HEK293 (cell line): ENCODE measurements around the gene CADPS2.

ENCODE experiments used
- CTCF ChIA-PET: fragments of 350-600 bp; formaldehyde crosslinking; extraction: SDS; loops from one replicate; lab custom pipeline; 2021; ENCODE audit warnings: antibody characterized with exemption; lab: Yijun Ruan, JAX
- POLR2A ChIA-PET: fragments of 300-600 bp; formaldehyde crosslinking; extraction: SDS; loops from one replicate; lab custom pipeline; 2020; ENCODE audit warnings: antibody characterized with exemption, inconsistent platforms; lab: Yijun Ruan, JAX
- H3K27ac ChIP-seq: fragments of 200-500 bp; sonication (Bioruptor generic); 2 replicates; pipeline ENCODE4 v1.5.1; 2014; ENCODE audit warnings: low read depth, low read length, control low read depth, inconsistent platforms; ENCODE audit errors: extremely low read depth
- H3K36me3 ChIP-seq, 2 experiments: fragments of 200-500 bp in 1 of 2; sonication (Bioruptor generic) in 1 of 2; 1 replicate in 1 of 2; 2 replicates in 1 of 2; pipeline ENCODE4 v1.5.1; 2014 to 2017; ENCODE audit warnings: inconsistent platforms in 2 of 2, low read length in 2 of 2; ENCODE audit not compliant: control insufficient read depth in 2 of 2, insufficient read depth in 1 of 2
- H3K4me1 ChIP-seq: fragments of 200-500 bp; sonication (Bioruptor generic); 2 replicates; pipeline ENCODE4 v1.5.1; 2014; ENCODE audit warnings: mild to moderate bottlenecking, low read length, inconsistent platforms; ENCODE audit not compliant: control insufficient read depth, insufficient read depth
- H3K4me3 ChIP-seq: 2 replicates; pipeline ENCODE4 v1.5.1; 2011; ENCODE audit warnings: low read depth, mild to moderate bottlenecking, control low read depth, low read length, moderate library complexity
- H3K9me3 ChIP-seq: fragments of 200-500 bp; sonication (Bioruptor generic); 2 replicates; pipeline ENCODE4 v1.5.1; 2014; ENCODE audit warnings: low read depth, low read length, inconsistent platforms; ENCODE audit not compliant: control insufficient read depth, insufficient read depth
- AEBP2 ChIP-seq: fragments of 450-650 bp; formaldehyde crosslinking; IDR thresholded peaks from 2 replicates; pipeline ENCODE4 v1.5.1; 2016; ENCODE audit warnings: missing biosample characterization, missing genetic modification characterization, borderline replicate concordance
- CTCF ChIP-seq: fragments of 450-650 bp; formaldehyde crosslinking; IDR thresholded peaks from 2 replicates; pipeline ENCODE4 v1.5.1; 2016; ENCODE audit warnings: missing biosample characterization, missing genetic modification characterization
- OSR2 ChIP-seq: fragments of 450-650 bp; formaldehyde crosslinking; IDR thresholded peaks from 2 replicates; pipeline ENCODE4 v1.5.1; 2016; ENCODE audit warnings: missing biosample characterization, missing genetic modification characterization
- PBX3 ChIP-seq: sonication (generic); formaldehyde crosslinking; IDR thresholded peaks from 2 replicates; pipeline ENCODE4 v1.8.1; 2022; ENCODE audit warnings: mild to moderate bottlenecking, moderate library complexity, missing genetic modification reagents
- PRDM10 ChIP-seq: fragments of 450-650 bp; formaldehyde crosslinking; IDR thresholded peaks from 2 replicates; pipeline ENCODE4 v1.5.1; 2016; ENCODE audit warnings: missing biosample characterization, missing genetic modification characterization
- ZBTB20 ChIP-seq: fragments of 450-650 bp; formaldehyde crosslinking; IDR thresholded peaks from 2 replicates; pipeline ENCODE4 v1.5.1; 2016; ENCODE audit warnings: missing biosample characterization, missing genetic modification characterization
- ZBTB6 ChIP-seq: fragments of 450-650 bp; formaldehyde crosslinking; IDR thresholded peaks from 2 replicates; pipeline ENCODE4 v1.5.1; 2017; ENCODE audit warnings: missing biosample characterization, missing genetic modification characterization
- ZBTB8A ChIP-seq: fragments of 450-650 bp; formaldehyde crosslinking; IDR thresholded peaks from 2 replicates; pipeline ENCODE4 v1.5.1; 2016; ENCODE audit warnings: missing biosample characterization, missing genetic modification characterization
- ZFP37 ChIP-seq: fragments of 450-650 bp; formaldehyde crosslinking; IDR thresholded peaks from 2 replicates; pipeline ENCODE4 v1.5.1; 2016; ENCODE audit warnings: missing biosample characterization, missing genetic modification characterization
- ZNF10 ChIP-seq: fragments of 450-650 bp; formaldehyde crosslinking; IDR thresholded peaks from 2 replicates; pipeline ENCODE4 v1.5.1; 2017; ENCODE audit warnings: missing biosample characterization, missing genetic modification characterization
- ZNF133 ChIP-seq: fragments of 450-650 bp; formaldehyde crosslinking; IDR thresholded peaks from 2 replicates; pipeline ENCODE4 v1.5.1; 2016; ENCODE audit warnings: missing biosample characterization, missing genetic modification characterization
- ZNF140 ChIP-seq: fragments of 450-650 bp; formaldehyde crosslinking; IDR thresholded peaks from 2 replicates; pipeline ENCODE4 v1.5.1; 2016; ENCODE audit warnings: missing biosample characterization, missing genetic modification characterization
- ZNF248 ChIP-seq: fragments of 450-650 bp; formaldehyde crosslinking; IDR thresholded peaks from 2 replicates; pipeline ENCODE4 v1.5.1; 2017; ENCODE audit warnings: missing biosample characterization, missing genetic modification characterization
- ZNF335 ChIP-seq: fragments of 450-650 bp; formaldehyde crosslinking; conservative IDR thresholded peaks from 2 replicates; pipeline ENCODE4 v1.5.1; 2016; ENCODE audit warnings: missing biosample characterization, missing genetic modification characterization
- ZNF514 ChIP-seq: fragments of 450-650 bp; formaldehyde crosslinking; IDR thresholded peaks from 2 replicates; pipeline ENCODE4 v1.5.1; 2016; ENCODE audit warnings: missing biosample characterization, missing genetic modification characterization
- ZNF560 ChIP-seq: fragments of 450-650 bp; formaldehyde crosslinking; IDR thresholded peaks from 2 replicates; pipeline ENCODE4 v1.5.1; 2017; ENCODE audit warnings: missing biosample characterization, missing genetic modification characterization, borderline replicate concordance
- ZNF621 ChIP-seq: fragments of 450-650 bp; formaldehyde crosslinking; IDR thresholded peaks from 2 replicates; pipeline ENCODE4 v1.5.1; 2017; ENCODE audit warnings: missing biosample characterization, missing genetic modification characterization
- ZNF626 ChIP-seq: fragments of 450-650 bp; sonication (Bioruptor Pico); formaldehyde crosslinking; IDR thresholded peaks from 2 replicates; pipeline ENCODE4 v1.5.1; 2018; ENCODE audit warnings: missing biosample characterization, missing genetic modification characterization, inconsistent platforms
- ZNF843 ChIP-seq: fragments of 450-650 bp; formaldehyde crosslinking; IDR thresholded peaks from 2 replicates; pipeline ENCODE4 v1.5.1; 2016; ENCODE audit warnings: missing biosample characterization, missing genetic modification characterization
- ZSCAN16 ChIP-seq: fragments of 450-650 bp; formaldehyde crosslinking; IDR thresholded peaks from 2 replicates; pipeline ENCODE4 v1.5.1; 2016; ENCODE audit warnings: missing biosample characterization, missing genetic modification characterization

The CADPS2 gene

GRCh38 chr7:122383934-122384333 lies 502.3 kb downstream of the CADPS2 start:
- Histone ChIP-seq H3K4me1 (no peaks in the 10 kb centered on the region), H3K4me3 (no peak overlapping the region), H3K9me3 (no peaks in the 10 kb centered on the region), H3K36me3 (no peaks in the 10 kb centered on the region), H3K27ac (no peak overlapping the region)
- CTCF ChIA-PET = no interaction called here
- no peak for TF ChIP-seq ZNF140 (tag by site-specific recombination)
- TF ChIP-seq CTCF (tag by site-specific recombination) = no peak
- TF ChIP-seq ZSCAN16 = no peak
- TF ChIP-seq ZBTB8A = no peak
- no peak for TF ChIP-seq ZNF626 (tag by site-specific recombination)
- no peak for TF ChIP-seq ZBTB6 (tag by site-specific recombination)
- TF ChIP-seq ZNF514 = no peak
- no peak for TF ChIP-seq ZNF10 (tag by site-specific recombination)
- TF ChIP-seq ZNF248 (tag by site-specific recombination) = no peak
- no peak for TF ChIP-seq ZNF560 (tag by site-specific recombination)
- TF ChIP-seq PBX3 (CRISPR knock-in tag) = no peak
- POLR2A ChIA-PET = no interaction called here

GRCh38 chr7:122380992-122381391 lies 505.3 kb downstream of the CADPS2 start:
- no peak overlapping the region for H3K27ac ChIP-seq
- CTCF ChIA-PET = interaction anchor here (0.6 kb wide), 1 partner anchor 13 kb away, joined by 3 read pairs; no protein-coding TSS in a partner anchor
- TF ChIP-seq ZNF335 (tag by site-specific recombination) = peak; percentile 29
- no peak for TF ChIP-seq ZNF843 (tag by site-specific recombination)
- TF ChIP-seq, all 188 proteins: peak for 1
- Histone ChIP-seq H3K4me1 (no peaks in the 10 kb centered on the region), H3K9me3 (no peaks in the 10 kb centered on the region), H3K4me3 (no peak overlapping the region), H3K36me3 (no peaks in the 10 kb centered on the region)
- POLR2A ChIA-PET = no interaction called here

- H3K36me3 ChIP-seq = no peaks in the 10 kb centered on the region
- no peak overlapping the region for H3K4me3 ChIP-seq
- TF ChIP-seq PRDM10 (tag by site-specific recombination) = no peak
- no peak for TF ChIP-seq ZBTB20 (tag by site-specific recombination)
- TF ChIP-seq ZFP37 (tag by site-specific recombination) = no peak
- TF ChIP-seq OSR2 (tag by site-specific recombination) = no peak
- TF ChIP-seq AEBP2 = no peak
- no peak for TF ChIP-seq ZNF133 (tag by site-specific recombination)
- TF ChIP-seq ZNF621 = no peak
- TF ChIP-seq, all 188 proteins: peak for 0
- H3K9me3 ChIP-seq = no peaks in the 10 kb centered on the region
- H3K4me1 ChIP-seq = no peaks in the 10 kb centered on the region
- ChIA-PET POLR2A (no interaction called here), CTCF (interaction anchor here (0.7 kb wide), 1 partner anchor 1134 kb away, joined by 3 read pairs; no protein-coding TSS in a partner anchor)
- no peak overlapping the region for H3K27ac ChIP-seq
Observed at GRCh38 chr7:122379491-122379890, 506.8 kb downstream of the CADPS2 start.
